ENCODE results near the gene MVB12B. TPM values are rescaled to one million over a fixed set of nuclear protein-coding genes. Genes with fewer than 3 reads are reported as not detected.

MVB12B gene
- total and polyA plus RNA-seq, 2 of the 8 experiments (the other 6 are each of a cell fraction or from before 2014, with no cell fraction given): 2.6 to 5.0 TPM

GRCh38 chr9:126436545-126437267 lies 110.1 kb downstream of the MVB12B start:
- Histone ChIP-seq H3K79me1 (ENCODE audit: low read depth, low read length) (no peaks in the 10 kb centered on the region), H2BK120ac (replicated peaks; ENCODE audit: low read depth, low read length) (no peak overlapping the region), H3K79me2 (ENCODE audit: control insufficient read depth in 1 of 2, insufficient read depth in 2 of 2, low read length in 2 of 2) (no peaks in the 10 kb centered on the region), H2BK15ac (ENCODE audit: low read length) (no peak overlapping the region), H3K4me3 (ENCODE audit: extremely low read depth in 1 of 4, insufficient read depth in 2 of 4, low read depth in 3 of 4, low read length in 4 of 4) (no peak overlapping the region), H4K20me1 (replicated peaks in 1 of 2; ENCODE audit: control insufficient read depth in 1 of 2, insufficient read depth in 2 of 2, low read length in 2 of 2) (no peaks in the 10 kb centered on the region), H3K4me1 (replicated peaks in 1 of 4; ENCODE audit: control insufficient read depth in 3 of 4, insufficient read depth in 4 of 4, low read length in 3 of 4) (0 out of 7 replicates have a peak, but pooled peaks cover 0 to 3% (median 0%) of the 10 kb centered on the region in 4 experiments), H2BK20ac (ENCODE audit: low read length) (no peak overlapping the region), H2BK5ac (ENCODE audit: low read depth, low read length) (no peak overlapping the region), H4K91ac (replicated peaks; ENCODE audit: insufficient read length, low read length) (no peak overlapping the region), H2BK12ac (ENCODE audit: low read depth, low read length) (no peak overlapping the region), H3K9me3 (ENCODE audit: insufficient read depth in 2 of 2, low read depth in 1 of 2, low read length in 1 of 2) (no peaks in the 10 kb centered on the region), H3K18ac (ENCODE audit: extremely low read depth, low read length) (no peak overlapping the region), H3K27ac (ENCODE audit: low read depth, low read length) (no peak overlapping the region), H3K23ac (ENCODE audit: insufficient read length) (no peak overlapping the region), H3K4ac (replicated peaks; ENCODE audit: insufficient read length, low read depth, low read length) (no peak overlapping the region), H3K36me3 (ENCODE audit: control insufficient read depth in 2 of 4, insufficient read depth in 4 of 4, low read length in 3 of 4) (no peaks in the 10 kb centered on the region), H3K56ac (replicated peaks; ENCODE audit: insufficient read length, low read depth, low read length) (no peak overlapping the region), H3K4me2 (ENCODE audit: insufficient read depth in 1 of 2, low read depth in 2 of 2, low read length in 2 of 2) (no peak overlapping the region), H3K14ac (ENCODE audit: insufficient read length) (no peak overlapping the region), H2AK5ac (ENCODE audit: low read depth, low read length) (no peak overlapping the region), H4K5ac (ENCODE audit: insufficient read length, low read depth, low read length) (no peak overlapping the region), H3K9ac (replicated peaks in 1 of 4; ENCODE audit: extremely low read depth in 1 of 4, low read depth in 3 of 4, low read length in 3 of 4) (no peak overlapping the region), H2AFZ (ENCODE audit: low read length) (no peak overlapping the region), H4K8ac (ENCODE audit: extremely low read depth, insufficient read depth, low read length) (no peak overlapping the region), H3K23me2 (ENCODE audit: low read depth, low read length) (no peaks in the 10 kb centered on the region), H3K27me3 (replicated peaks in 1 of 4; ENCODE audit: control insufficient read depth in 3 of 4, extremely low read depth in 1 of 4, insufficient read depth in 3 of 4, low read length in 3 of 4) (no peaks in the 10 kb centered on the region)
- 88% methylated on average over 6 of the region's 6 CpGs; no CpG with 5 or more reads in 1 of the 2 experiments for WGBS, 2 experiments (ENCODE audit: extremely low coverage in 1 of 2, insufficient coverage in 1 of 2, insufficient read length in 1 of 2, insufficient replicate concordance in 2 of 2, low coverage in 1 of 2, low lambda C conversion rate in 2 of 2, missing lambda C conversion rate in 1 of 2)
- DNase-seq (ENCODE audit: low read depth in 1 of 2, low spot score in 2 of 2) (no peak), FAIRE-seq (no peak)
- no peak for TF ChIP-seq KDM4A (IDR thresholded peaks at IDR 0.05; ENCODE audit: low read depth, low read length, severe bottlenecking)
- TF ChIP-seq RXRA (IDR thresholded peaks at IDR 0.05; ENCODE audit: insufficient read depth, low read depth, low read length): no peak
- no peak for TF ChIP-seq EZH2 (IDR thresholded peaks at IDR 0.05; ENCODE audit: low read depth, low read length, severe bottlenecking)
- no peak for TF ChIP-seq POU5F1 (IDR thresholded peaks at IDR 0.05; ENCODE audit: low read depth, low read length)
- TF ChIP-seq GABPA (IDR thresholded peaks at IDR 0.05; ENCODE audit: borderline replicate concordance, insufficient read depth, low read length): no peak
- no peak for TF ChIP-seq POLR2AphosphoS5 (IDR thresholded peaks at IDR 0.05; ENCODE audit: low read depth, low read length)
- no peak for TF ChIP-seq ATF2 (IDR thresholded peaks at IDR 0.05; ENCODE audit: low read length)
- TF ChIP-seq BRCA1 (IDR thresholded peaks at IDR 0.05; ENCODE audit: low read depth, low read length): no peak
- CTCF ChIA-PET (ENCODE audit: partially characterized antibody): interaction anchor here (0.5 to 1.7 kb wide), 6 partner anchors 54 to 643 kb away, joined by 3 to 5 read pairs (median 4); no protein-coding TSS in a partner anchor
- POLR2A ChIA-PET (ENCODE audit: partially characterized antibody): interaction anchor here (0.6 kb wide), 1 partner anchor 81 kb away, joined by 3 read pairs; no protein-coding TSS in a partner anchor
